GM21526 (cell line): Measurements from ENCODE around the gene ZDHHC14.
"Not testable (repeated sequence)": the region's sequence is repeated elsewhere in the genome, so short reads cannot be mapped to it uniquely, and the experiment has no call there.

Source experiments
- ATAC-seq: cut with Tn5 transposase; IDR thresholded peaks from one replicate; pipeline ENCODE4 v1.9.1; 2021; ENCODE audit warnings: moderate library complexity; ENCODE audit not compliant: unreplicated experiment, low FRiP score

ZDHHC14 gene

GRCh38 chr6:157461000-157461915 is 80.3 kb downstream of the ZDHHC14 start:
- no peak for ATAC-seq

GRCh38 chr6:157462956-157463742 is 82.2 kb downstream of the ZDHHC14 start:
- ATAC-seq: no peak

GRCh38 chr6:157463743-157464135 is 82.7 kb downstream of the ZDHHC14 start:
- not testable (repeated sequence) for ATAC-seq

- ATAC-seq: no peak
Measured at GRCh38 chr6:157464653-157465535, 83.9 kb downstream of the ZDHHC14 start.

GRCh38 chr6:157466342-157466648 is 85.3 kb downstream of the ZDHHC14 start:
- ATAC-seq: no peak

GRCh38 chr6:157467339-157467738 is 86.3 kb downstream of the ZDHHC14 start:
- not testable (repeated sequence) for ATAC-seq

- no peak for ATAC-seq
Measured at GRCh38 chr6:157468054-157468453, 87.1 kb downstream of the ZDHHC14 start.

GRCh38 chr6:157468574-157468973 is 87.6 kb downstream of the ZDHHC14 start:
- ATAC-seq: no peak

GRCh38 chr6:157469378-157469777 is 88.4 kb downstream of the ZDHHC14 start:
- ATAC-seq: no peak

GRCh38 chr6:157471077-157471686 is 90.2 kb downstream of the ZDHHC14 start:
- no peak for ATAC-seq

GRCh38 chr6:157471895-157472686 is 91.1 kb downstream of the ZDHHC14 start:
- ATAC-seq: no peak

GRCh38 chr6:157476797-157477196 is 95.8 kb downstream of the ZDHHC14 start:
- no peak for ATAC-seq

- ATAC-seq: no peak
Measured at GRCh38 chr6:157478926-157479325, 97.9 kb downstream of the ZDHHC14 start.

- no peak for ATAC-seq
Measured at GRCh38 chr6:157479464-157480303, 98.7 kb downstream of the ZDHHC14 start.

- no peak for ATAC-seq
Measured at GRCh38 chr6:157481189-157481864, 100.3 kb downstream of the ZDHHC14 start.

- ATAC-seq: no peak
Measured at GRCh38 chr6:157481865-157482249, 100.9 kb downstream of the ZDHHC14 start.

- ATAC-seq: no peak
Measured at GRCh38 chr6:157483770-157484169, 102.8 kb downstream of the ZDHHC14 start.

- no peak for ATAC-seq
Measured at GRCh38 chr6:157484181-157484580, 103.2 kb downstream of the ZDHHC14 start.
